ENCODE measurements around the gene SLC6A16.

Gene SLC6A16

GRCh38 chr19:49271080-49271753, 53.8 kb downstream of the SLC6A16 start:
- DNase-seq (ENCODE audit: low read depth in 2 of 2), result no peak

- peak in 1 of 2 donors; percentile 15 for DNase-seq (ENCODE audit: low read depth in 2 of 2)
Measured at GRCh38 chr19:49266409-49266808, 58.6 kb downstream of the SLC6A16 start.

GRCh38 chr19:49264258-49264657, 60.7 kb downstream of the SLC6A16 start:
- DNase-seq (ENCODE audit: low read depth in 2 of 2), result no peak

GRCh38 chr19:49261602-49262001, 63.4 kb downstream of the SLC6A16 start:
- no peak for DNase-seq (ENCODE audit: low read depth in 2 of 2)

GRCh38 chr19:49256691-49257090, 68.3 kb downstream of the SLC6A16 start:
- DNase-seq (ENCODE audit: low read depth in 2 of 2), result no peak

- DNase-seq (ENCODE audit: low read depth in 2 of 2), result no peak
Measured at GRCh38 chr19:49255674-49256073, 69.3 kb downstream of the SLC6A16 start.

GRCh38 chr19:49249933-49250332, 75.1 kb downstream of the SLC6A16 start:
- no peak for DNase-seq (ENCODE audit: low read depth in 2 of 2)

GRCh38 chr19:49247676-49248075, 77.3 kb downstream of the SLC6A16 start:
- DNase-seq (ENCODE audit: low read depth in 2 of 2), result no peak

- no peak for DNase-seq (ENCODE audit: low read depth in 2 of 2)
Measured at GRCh38 chr19:49244256-49244655, 80.7 kb downstream of the SLC6A16 start.

- DNase-seq (ENCODE audit: low read depth in 2 of 2), result no peak
Measured at GRCh38 chr19:49243726-49244125, 81.3 kb downstream of the SLC6A16 start.

GRCh38 chr19:49243129-49243528, 81.9 kb downstream of the SLC6A16 start:
- DNase-seq (ENCODE audit: low read depth in 2 of 2), result no peak

GRCh38 chr19:49241769-49242168, 83.2 kb downstream of the SLC6A16 start:
- DNase-seq (ENCODE audit: low read depth in 2 of 2), result no peak
